Measurements from ENCODE around the gene CST8.

DNA sequence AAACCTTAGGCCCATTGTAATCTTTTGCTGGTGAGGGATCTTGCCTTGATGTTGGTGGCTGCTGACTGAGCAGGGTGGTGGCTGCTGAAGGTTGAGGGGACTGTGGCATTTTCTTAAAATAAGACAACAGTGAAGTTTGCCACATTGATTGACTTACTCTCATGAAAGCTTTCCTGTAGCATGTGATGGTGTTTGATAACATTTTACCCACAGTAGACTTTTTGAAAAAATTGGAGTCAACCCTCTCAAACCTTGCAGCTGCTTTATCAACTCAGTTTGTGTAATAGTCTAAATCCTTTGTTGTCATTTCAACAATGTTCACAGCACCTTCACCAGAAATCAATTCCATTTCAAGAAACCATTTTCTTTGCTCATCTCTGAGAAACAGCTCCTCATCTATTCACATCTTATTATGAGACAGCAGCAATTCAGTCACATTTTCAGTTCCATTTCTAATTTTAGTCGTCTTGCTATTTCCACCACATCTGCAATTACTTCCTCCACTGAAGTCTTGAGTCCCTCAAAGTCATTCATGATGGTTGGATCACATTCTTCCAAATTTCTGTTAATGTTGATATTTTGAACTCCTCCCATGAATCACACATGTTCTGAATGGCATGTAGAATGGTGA lies 40.1 kb downstream of the CST8 start:
- TF ChIP-seq, protein P1, sequence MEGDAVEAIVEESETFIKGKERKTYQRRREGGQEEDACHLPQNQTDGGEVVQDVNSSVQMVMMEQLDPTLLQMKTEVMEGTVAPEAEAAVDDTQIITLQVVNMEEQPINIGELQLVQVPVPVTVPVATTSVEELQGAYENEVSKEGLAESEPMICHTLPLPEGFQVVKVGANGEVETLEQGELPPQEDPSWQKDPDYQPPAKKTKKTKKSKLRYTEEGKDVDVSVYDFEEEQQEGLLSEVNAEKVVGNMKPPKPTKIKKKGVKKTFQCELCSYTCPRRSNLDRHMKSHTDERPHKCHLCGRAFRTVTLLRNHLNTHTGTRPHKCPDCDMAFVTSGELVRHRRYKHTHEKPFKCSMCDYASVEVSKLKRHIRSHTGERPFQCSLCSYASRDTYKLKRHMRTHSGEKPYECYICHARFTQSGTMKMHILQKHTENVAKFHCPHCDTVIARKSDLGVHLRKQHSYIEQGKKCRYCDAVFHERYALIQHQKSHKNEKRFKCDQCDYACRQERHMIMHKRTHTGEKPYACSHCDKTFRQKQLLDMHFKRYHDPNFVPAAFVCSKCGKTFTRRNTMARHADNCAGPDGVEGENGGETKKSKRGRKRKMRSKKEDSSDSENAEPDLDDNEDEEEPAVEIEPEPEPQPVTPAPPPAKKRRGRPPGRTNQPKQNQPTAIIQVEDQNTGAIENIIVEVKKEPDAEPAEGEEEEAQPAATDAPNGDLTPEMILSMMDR (IDR thresholded peaks at IDR 0.05), result no peak
- TF ChIP-seq POLR2A (IDR thresholded peaks at IDR 0.05), result no peak
